Heart left ventricle (tissue), 13 donors: ENCODE results near the gene GDF3.

Source experiments
- CTCF ChIP-seq, 12 donors: fragments of 200-600 bp; sonication (generic) in 4 of 12; IDR thresholded peaks; one replicate each; pipeline versions ENCODE4 v1.5.0 to v1.8.0; 2018 to 2022; ENCODE audit warnings: antibody characterized with exemption in 12 of 12, mild to moderate bottlenecking in 5 of 12
- POLR2A ChIP-seq, 2 donors: fragments of 450-650 bp; IDR thresholded peaks; one replicate each; pipeline ENCODE4 v1.6.1; 2017; ENCODE audit warnings: antibody characterized with exemption in 2 of 2, mild to moderate bottlenecking in 2 of 2, moderate library complexity in 2 of 2
- donor health status: ischemic (EF 13 %, LVEDD 7.1; RV severe dilation, severe dysfunction).
- donor health status: DM: no; HTN: yes; CAD: no.
- donor health status: DM: no; HTN: no; CAD: no.
- donor health status: ischemic (EF 25% LVEDD 6.9; RV normal size, moderate dysfunction).
- donor health status: ischemic (EF 25% LVEDD 5.7; RV mildly dilated, moderate dysfunction).
- donor health status: ischemic (EF 35%, LVEDD 5.7; RV mildly dilated, moderate dysfunction).
- donor health status: nonischemic (EF 11% LVEDD 7.7; RV severe dilation, severe dysfunction).
- donor health status: DM: yes; HTN: yes; CAD: no.
- donor health status: PGD.
- donor health status: ischemic (EF 29% LVEDD 5.4; RV normal size, mild dysfunction).
- donor health status: nonischemic (EF 23%, LVEDD 6.1; RV moderate dilation, normal function).

GRCh38 chr12:7642876-7643309 is 52.7 kb downstream of the GDF3 start:
- TF ChIP-seq CTCF (IDR thresholded peaks at IDR 0.05) (peak in 9 of 12 donors; percentile 7 to 36 (median 23)), POLR2A (IDR thresholded peaks at IDR 0.05) (no peak)
